ENCODE data around the gene CTDNEP1. TPM values are rescaled to one million over a fixed set of nuclear protein-coding genes. Genes with fewer than 3 reads are reported as not detected.

The CTDNEP1 gene
- total RNA-seq, 2 experiments from 2014 or later: 147 to 152 TPM

- CTCF ChIA-PET: interaction anchor here (1.3 to 1.9 kb wide), 2 partner anchors 12 to 14 kb away, joined by 3 to 6 read pairs; partner anchors contain the start of genes ACADVL and DLG4
- Mint-ChIP-seq H3K4me1 (ENCODE audit: low read depth) (peaks cover 52% of the 10 kb centered on the region), H3K27me3 (ENCODE audit: low read depth) (no peaks in the 10 kb centered on the region), H3K27ac (peak within 1 kb of the TSS; percentile 88), H3K9me3 (no peaks in the 10 kb centered on the region), H3K36me3 (ENCODE audit: low read depth) (peaks cover 22% of the 10 kb centered on the region), H3K4me3 (peak within 1 kb of the TSS; percentile 90)
- peak; percentile 96 for DNase-seq
- intact Hi-C loops (cut with micrococcal nuclease): loop anchor here (1.0 to 2.0 kb wide), 3 partner anchors 20 to 250 kb away; partner anchors contain the start of genes EIF5A and POLR2A
Measured at GRCh38 chr17:7234083-7234951, 17.2 kb downstream of the CTDNEP1 start, which contains the start of gene DVL2. DVL2 (minus strand) TSS chr17:7234517; CDS start chr17:7234262, 255 bp downstream.

GRCh38 chr17:7233701-7234082 is 17.8 kb downstream of the CTDNEP1 start:
- intact Hi-C loops (cut with micrococcal nuclease): loop anchor here (1.0 to 2.0 kb wide), 3 partner anchors 19 to 251 kb away; partner anchors contain the start of genes EIF5A and POLR2A
- Mint-ChIP-seq H3K4me3 (peak overlapping the region; percentile 90), H3K9me3 (no peaks in the 10 kb centered on the region), H3K27me3 (ENCODE audit: low read depth) (no peaks in the 10 kb centered on the region), H3K27ac (peak overlapping the region; percentile 80), H3K4me1 (ENCODE audit: low read depth) (peaks cover 54% of the 10 kb centered on the region), H3K36me3 (ENCODE audit: low read depth) (peaks cover 21% of the 10 kb centered on the region)
- no peak for DNase-seq
- CTCF ChIA-PET: interaction anchor here (2.6 kb wide), 1 partner anchor 13 kb away, joined by 15 read pairs; the partner anchor contains the start of genes ACADVL and DLG4

- H3K4me1 Mint-ChIP-seq (ENCODE audit: low read depth): peaks cover 57% of the 10 kb centered on the region
- intact Hi-C loops (cut with micrococcal nuclease): no loop called here
- CTCF ChIA-PET: interaction anchor here (0.7 to 2.6 kb wide), 2 partner anchors 11 to 65 kb away, joined by 5 to 15 read pairs; partner anchors contain the start of genes ACADVL and DLG4
- DNase-seq: no peak
- peak overlapping the region; percentile 4 for H3K4me3 Mint-ChIP-seq
- H3K36me3 Mint-ChIP-seq (ENCODE audit: low read depth): peaks cover 25% of the 10 kb centered on the region
- H3K27ac Mint-ChIP-seq: no peak overlapping the region
- H3K9me3 Mint-ChIP-seq: no peaks in the 10 kb centered on the region
- no peaks in the 10 kb centered on the region for H3K27me3 Mint-ChIP-seq (ENCODE audit: low read depth)
Measured at GRCh38 chr17:7232114-7232513, 19.4 kb downstream of the CTDNEP1 start.

GRCh38 chr17:7229504-7229903 is 22.0 kb downstream of the CTDNEP1 start:
- Mint-ChIP-seq H3K27me3 (ENCODE audit: low read depth) (no peaks in the 10 kb centered on the region), H3K9me3 (no peaks in the 10 kb centered on the region), H3K27ac (no peak overlapping the region), H3K36me3 (ENCODE audit: low read depth) (peaks cover 14% of the 10 kb centered on the region), H3K4me1 (ENCODE audit: low read depth) (peaks cover 32% of the 10 kb centered on the region), H3K4me3 (no peak overlapping the region)
- DNase-seq: no peak
- intact Hi-C loops (cut with micrococcal nuclease): no loop called here
- CTCF ChIA-PET: interaction anchor here (1.4 kb wide), 1 partner anchor 10 kb away, joined by 3 read pairs; the partner anchor contains the start of genes ACADVL and DLG4

GRCh38 chr17:7228920-7229319 is 22.6 kb downstream of the CTDNEP1 start:
- intact Hi-C loops (cut with micrococcal nuclease): no loop called here
- Mint-ChIP-seq H3K4me1 (ENCODE audit: low read depth) (peaks cover 30% of the 10 kb centered on the region), H3K9me3 (no peaks in the 10 kb centered on the region), H3K27me3 (ENCODE audit: low read depth) (no peaks in the 10 kb centered on the region), H3K27ac (no peak overlapping the region), H3K36me3 (ENCODE audit: low read depth) (peaks cover 14% of the 10 kb centered on the region), H3K4me3 (no peak overlapping the region)
- CTCF ChIA-PET: no interaction called here
- no peak for DNase-seq

- CTCF ChIA-PET: no interaction called here
- intact Hi-C loops (cut with micrococcal nuclease): no loop called here
- no peak overlapping the region for H3K27ac Mint-ChIP-seq
- H3K4me3 Mint-ChIP-seq: no peak overlapping the region
- DNase-seq: no peak
- no peaks in the 10 kb centered on the region for H3K9me3 Mint-ChIP-seq
- H3K4me1 Mint-ChIP-seq (ENCODE audit: low read depth): peaks cover 16% of the 10 kb centered on the region
- H3K27me3 Mint-ChIP-seq (ENCODE audit: low read depth): no peaks in the 10 kb centered on the region
- peaks cover 21% of the 10 kb centered on the region for H3K36me3 Mint-ChIP-seq (ENCODE audit: low read depth)
Measured at GRCh38 chr17:7226721-7227710, 24.5 kb downstream of the CTDNEP1 start.

GRCh38 chr17:7225711-7226331 is 25.7 kb downstream of the CTDNEP1 start:
- CTCF ChIA-PET: no interaction called here
- DNase-seq: no peak
- Mint-ChIP-seq H3K9me3 (no peaks in the 10 kb centered on the region), H3K27ac (no peak overlapping the region), H3K4me3 (no peak overlapping the region), H3K4me1 (ENCODE audit: low read depth) (peaks cover 20% of the 10 kb centered on the region), H3K36me3 (ENCODE audit: low read depth) (peaks cover 26% of the 10 kb centered on the region), H3K27me3 (ENCODE audit: low read depth) (no peaks in the 10 kb centered on the region)
- intact Hi-C loops (cut with micrococcal nuclease): no loop called here

GRCh38 chr17:7224661-7225111 is 26.8 kb downstream of the CTDNEP1 start:
- no peaks in the 10 kb centered on the region for H3K27me3 Mint-ChIP-seq (ENCODE audit: low read depth)
- H3K4me1 Mint-ChIP-seq (ENCODE audit: low read depth): peaks cover 24% of the 10 kb centered on the region
- CTCF ChIA-PET: no interaction called here
- H3K4me3 Mint-ChIP-seq: no peak overlapping the region
- no peak overlapping the region for H3K27ac Mint-ChIP-seq
- no peaks in the 10 kb centered on the region for H3K9me3 Mint-ChIP-seq
- no peak for DNase-seq
- H3K36me3 Mint-ChIP-seq (ENCODE audit: low read depth): peaks cover 25% of the 10 kb centered on the region
- intact Hi-C loops (cut with micrococcal nuclease): no loop called here

- DNase-seq: no peak
- Mint-ChIP-seq H3K9me3 (no peaks in the 10 kb centered on the region), H3K36me3 (ENCODE audit: low read depth) (peaks cover 25% of the 10 kb centered on the region), H3K27ac (no peak overlapping the region), H3K4me1 (ENCODE audit: low read depth) (peaks cover 28% of the 10 kb centered on the region), H3K27me3 (ENCODE audit: low read depth) (no peaks in the 10 kb centered on the region), H3K4me3 (no peak overlapping the region)
- CTCF ChIA-PET: interaction anchor here (1.2 kb wide), 1 partner anchor 15 kb away, joined by 3 read pairs; the partner anchor contains the start of gene PHF23
- intact Hi-C loops (cut with micrococcal nuclease): no loop called here
Measured at GRCh38 chr17:7224110-7224509, 27.4 kb downstream of the CTDNEP1 start.

- no peak overlapping the region for H3K4me3 Mint-ChIP-seq
- no peak for DNase-seq
- H3K4me1 Mint-ChIP-seq (ENCODE audit: low read depth): peaks cover 33% of the 10 kb centered on the region
- intact Hi-C loops (cut with micrococcal nuclease): no loop called here
- no peak overlapping the region for H3K27ac Mint-ChIP-seq
- CTCF ChIA-PET: interaction anchor here (1.2 kb wide), 1 partner anchor 16 kb away, joined by 3 read pairs; the partner anchor contains the start of gene PHF23
- H3K9me3 Mint-ChIP-seq: no peaks in the 10 kb centered on the region
- H3K36me3 Mint-ChIP-seq (ENCODE audit: low read depth): peaks cover 23% of the 10 kb centered on the region
- H3K27me3 Mint-ChIP-seq (ENCODE audit: low read depth): no peaks in the 10 kb centered on the region
Measured at GRCh38 chr17:7223375-7223774, 28.2 kb downstream of the CTDNEP1 start.

- no peak for DNase-seq
- no peaks in the 10 kb centered on the region for H3K27me3 Mint-ChIP-seq (ENCODE audit: low read depth)
- no peaks in the 10 kb centered on the region for H3K9me3 Mint-ChIP-seq
- no peak overlapping the region for H3K27ac Mint-ChIP-seq
- H3K4me3 Mint-ChIP-seq: no peak overlapping the region
- intact Hi-C loops (cut with micrococcal nuclease): no loop called here
- CTCF ChIA-PET: interaction anchor here (1.2 to 3.4 kb wide), 2 partner anchors 10 to 16 kb away, joined by 3 to 15 read pairs; partner anchors contain the start of gene PHF23
- peaks cover 20% of the 10 kb centered on the region for H3K36me3 Mint-ChIP-seq (ENCODE audit: low read depth)
- H3K4me1 Mint-ChIP-seq (ENCODE audit: low read depth): peaks cover 33% of the 10 kb centered on the region
Measured at GRCh38 chr17:7222972-7223292, 28.6 kb downstream of the CTDNEP1 start.
